OCI-LY3 (cell line): ENCODE results near the gene ZNF740.

Experiments
- H2AFZ ChIP-seq: fragments of 200-600, 300-600 bp; shearing (Covaris generic); 2 replicates; pipeline ENCODE4 v1.6.0; 2014; ENCODE audit warnings: antibody characterized with exemption, low read depth, low read length
- H3K27ac ChIP-seq: fragments of 200-600, 300-600 bp; sonication (generic); 2 replicates; pipeline ENCODE4 v1.5.1; 2014; ENCODE audit warnings: mild to moderate bottlenecking, low read length, moderate library complexity, mixed read lengths
- H3K27me3 ChIP-seq: fragments of 200-600, 300-600 bp; sonication (generic); 2 replicates; pipeline ENCODE4 v1.6.1; 2014; ENCODE audit warnings: low read depth, low read length, mixed read lengths
- H3K36me3 ChIP-seq: fragments of 200-600, 300-600 bp; sonication (generic); replicated peaks from 2 replicates; pipeline ENCODE3; 2014; ENCODE audit warnings: low read depth, low read length, mixed read lengths
- H3K4me1 ChIP-seq: fragments of 300-600, 200-600 bp; sonication (generic); 2 replicates; pipeline ENCODE4 v1.6.1; 2014; ENCODE audit warnings: low read length, mixed read lengths
- H3K4me2 ChIP-seq: fragments of 200-600, 300-600 bp; sonication (generic); 2 replicates; pipeline ENCODE4 v1.6.1; 2014; ENCODE audit warnings: low read length, mixed read lengths
- H3K4me3 ChIP-seq: fragments of 300-600, 200-600 bp; sonication (generic); 2 replicates; pipeline ENCODE4 v1.5.1; 2014; ENCODE audit warnings: antibody characterized with exemption, mild to moderate bottlenecking, low read length, moderate library complexity
- H3K79me2 ChIP-seq: fragments of 300-600, 200-600 bp; shearing (Covaris generic); 2 replicates; pipeline ENCODE4 v1.6.1; 2014; ENCODE audit warnings: mild to moderate bottlenecking, low read length, mixed read lengths
- H3K9ac ChIP-seq: fragments of 300-600, 200-600 bp; shearing (Covaris generic); 2 replicates; pipeline ENCODE4 v1.6.0; 2014; ENCODE audit warnings: mild to moderate bottlenecking, low read length, moderate library complexity
- H3K9me3 ChIP-seq: fragments of 200-600, 300-600 bp; shearing (Covaris generic); 2 replicates; pipeline ENCODE4 v1.6.1; 2014; ENCODE audit warnings: low read length, mixed read lengths; ENCODE audit not compliant: insufficient read depth
- H4K20me1 ChIP-seq: fragments of 200-600, 300-600 bp; sonication (generic); 2 replicates; pipeline ENCODE4 v1.6.1; 2016; ENCODE audit warnings: low read length, mixed read lengths; ENCODE audit not compliant: insufficient read depth
- EZH2phosphoT487 ChIP-seq: fragments of 200-600 bp; shearing (Covaris generic); IDR thresholded peaks from 2 replicates; pipeline ENCODE4 v1.6.1; 2018; ENCODE audit warnings: antibody characterized with exemption, mixed run types, low read depth
- TF ChIP-seq, protein P1 (sequence below): fragments of 200-600, 300-600 bp; sonication (generic); IDR thresholded peaks from 2 replicates; pipeline ENCODE4 v1.5.1; 2014; ENCODE audit warnings: antibody characterized with exemption, low read length, low read depth

The ZNF740 gene

DNA sequence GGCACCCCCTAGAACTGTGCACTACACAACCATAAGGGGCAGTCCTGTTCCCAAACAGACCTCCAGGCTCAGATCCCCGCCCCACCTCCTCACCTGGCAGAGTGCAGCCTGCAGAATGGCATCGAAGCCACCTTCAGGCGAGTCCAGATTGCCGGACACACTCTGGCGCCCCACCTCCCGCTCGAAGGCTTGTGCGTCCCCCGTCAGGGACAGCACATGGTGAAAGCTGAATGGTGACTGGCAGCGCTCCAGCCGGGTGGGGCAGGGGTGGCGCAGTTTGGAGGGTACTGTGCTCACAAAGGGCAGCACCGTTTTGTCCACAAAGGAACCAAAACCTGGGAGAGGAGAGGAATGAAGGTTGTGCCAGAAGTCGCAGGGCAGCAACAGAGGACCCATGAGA is 16.0 kb downstream of the ZNF740 start:
- H3K27ac ChIP-seq, result no peak overlapping the region
- H3K9ac ChIP-seq, result no peak overlapping the region
- no peaks in the 10 kb centered on the region for H3K9me3 ChIP-seq
- H3K4me3 ChIP-seq, result no peak overlapping the region
- peaks cover 30% of the 10 kb centered on the region for H3K4me1 ChIP-seq
- H2AFZ ChIP-seq, result no peak overlapping the region
- H3K36me3 ChIP-seq, result peaks cover 6% of the 10 kb centered on the region
- no peaks in the 10 kb centered on the region for H3K79me2 ChIP-seq
- H3K27me3 ChIP-seq, result no peaks in the 10 kb centered on the region
- TF ChIP-seq EZH2phosphoT487, result no peak
- TF ChIP-seq, protein P1, sequence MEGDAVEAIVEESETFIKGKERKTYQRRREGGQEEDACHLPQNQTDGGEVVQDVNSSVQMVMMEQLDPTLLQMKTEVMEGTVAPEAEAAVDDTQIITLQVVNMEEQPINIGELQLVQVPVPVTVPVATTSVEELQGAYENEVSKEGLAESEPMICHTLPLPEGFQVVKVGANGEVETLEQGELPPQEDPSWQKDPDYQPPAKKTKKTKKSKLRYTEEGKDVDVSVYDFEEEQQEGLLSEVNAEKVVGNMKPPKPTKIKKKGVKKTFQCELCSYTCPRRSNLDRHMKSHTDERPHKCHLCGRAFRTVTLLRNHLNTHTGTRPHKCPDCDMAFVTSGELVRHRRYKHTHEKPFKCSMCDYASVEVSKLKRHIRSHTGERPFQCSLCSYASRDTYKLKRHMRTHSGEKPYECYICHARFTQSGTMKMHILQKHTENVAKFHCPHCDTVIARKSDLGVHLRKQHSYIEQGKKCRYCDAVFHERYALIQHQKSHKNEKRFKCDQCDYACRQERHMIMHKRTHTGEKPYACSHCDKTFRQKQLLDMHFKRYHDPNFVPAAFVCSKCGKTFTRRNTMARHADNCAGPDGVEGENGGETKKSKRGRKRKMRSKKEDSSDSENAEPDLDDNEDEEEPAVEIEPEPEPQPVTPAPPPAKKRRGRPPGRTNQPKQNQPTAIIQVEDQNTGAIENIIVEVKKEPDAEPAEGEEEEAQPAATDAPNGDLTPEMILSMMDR, result no peak
- H4K20me1 ChIP-seq, result no peaks in the 10 kb centered on the region
- no peak overlapping the region for H3K4me2 ChIP-seq

DNA sequence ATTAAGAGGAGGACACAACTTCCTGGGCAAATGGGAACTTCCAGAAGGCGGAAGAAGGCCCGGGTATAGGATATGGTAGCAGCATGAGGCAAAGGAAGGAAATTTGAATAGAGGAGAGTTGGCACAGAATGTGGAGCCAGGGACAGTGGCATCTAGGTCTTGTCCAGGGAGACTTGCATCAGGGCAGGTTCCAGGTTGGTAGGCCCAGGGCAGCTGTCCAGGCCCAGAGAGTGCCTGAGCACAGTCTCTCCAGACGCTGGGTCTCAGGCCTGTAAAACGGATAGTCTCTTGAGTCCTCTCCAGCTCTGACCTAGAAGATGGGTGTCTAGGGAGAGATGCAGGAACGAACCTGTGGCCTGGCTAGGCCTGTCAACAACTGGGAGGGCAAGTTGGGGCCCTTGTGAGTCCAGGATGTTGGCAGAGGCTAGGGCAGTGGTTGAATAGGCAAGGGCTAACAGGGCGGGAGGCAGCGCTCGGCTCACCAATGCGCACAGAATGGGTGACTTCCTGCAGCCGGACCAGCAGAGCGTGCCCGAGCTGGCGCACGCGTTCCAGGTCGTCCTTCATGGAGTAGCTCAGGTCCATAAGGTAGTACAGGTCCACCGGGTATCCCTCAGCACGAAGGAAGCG is 16.6 kb downstream of the ZNF740 start:
- no peak for TF ChIP-seq EZH2phosphoT487
- TF ChIP-seq, protein P1, result no peak
- H3K9ac ChIP-seq, result no peak overlapping the region
- no peak overlapping the region for H2AFZ ChIP-seq
- H3K4me1 ChIP-seq, result peaks cover 32% of the 10 kb centered on the region
- peaks cover 3% of the 10 kb centered on the region for H3K36me3 ChIP-seq
- H4K20me1 ChIP-seq, result no peaks in the 10 kb centered on the region
- no peaks in the 10 kb centered on the region for H3K27me3 ChIP-seq
- no peaks in the 10 kb centered on the region for H3K9me3 ChIP-seq
- H3K79me2 ChIP-seq, result no peaks in the 10 kb centered on the region
- H3K27ac ChIP-seq, result no peak overlapping the region
- peak overlapping the region; percentile 67 for H3K4me3 ChIP-seq
- peak overlapping the region; percentile 49 for H3K4me2 ChIP-seq

DNA sequence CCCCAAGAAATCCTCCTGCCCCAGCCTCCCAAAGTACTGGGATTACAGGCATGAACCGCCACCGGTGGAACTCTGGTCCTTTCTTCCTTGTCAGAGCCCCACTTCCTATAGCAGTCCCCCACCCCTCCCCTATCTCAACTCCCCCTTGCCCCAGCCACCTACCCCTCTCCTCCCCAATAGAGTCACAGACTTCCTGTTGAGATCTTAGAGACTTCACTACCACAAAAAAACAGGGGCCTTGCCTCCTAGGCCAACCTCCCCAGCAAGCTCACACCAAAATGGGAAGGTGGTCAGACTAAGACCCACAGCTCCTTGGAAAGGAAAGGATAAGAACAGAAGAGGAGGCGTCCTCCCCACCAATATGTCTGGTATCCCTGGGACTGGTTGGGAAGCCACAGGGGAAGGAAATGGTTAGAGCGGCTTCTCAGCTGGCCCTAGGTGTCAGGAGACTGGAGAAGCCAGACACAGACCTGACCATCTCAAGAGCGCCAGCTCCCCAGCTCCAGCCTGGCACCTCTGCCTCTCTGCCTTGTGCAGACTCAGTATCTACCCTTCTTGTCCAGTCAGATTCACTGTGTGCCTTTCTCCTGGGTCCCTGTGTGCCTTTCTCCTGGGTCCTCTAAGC is 18.1 kb downstream of the ZNF740 start:
- Histone ChIP-seq H2AFZ (no peak overlapping the region), H3K36me3 (no peaks in the 10 kb centered on the region), H3K4me1 (peaks cover 32% of the 10 kb centered on the region), H3K4me3 (no peak overlapping the region), H3K79me2 (no peaks in the 10 kb centered on the region), H3K27ac (no peak overlapping the region), H3K9ac (no peak overlapping the region), H3K4me2 (peak overlapping the region; percentile 69), H4K20me1 (no peaks in the 10 kb centered on the region), H3K9me3 (no peaks in the 10 kb centered on the region), H3K27me3 (no peaks in the 10 kb centered on the region)
- no peak for TF ChIP-seq EZH2phosphoT487
- TF ChIP-seq, protein P1, result no peak

DNA sequence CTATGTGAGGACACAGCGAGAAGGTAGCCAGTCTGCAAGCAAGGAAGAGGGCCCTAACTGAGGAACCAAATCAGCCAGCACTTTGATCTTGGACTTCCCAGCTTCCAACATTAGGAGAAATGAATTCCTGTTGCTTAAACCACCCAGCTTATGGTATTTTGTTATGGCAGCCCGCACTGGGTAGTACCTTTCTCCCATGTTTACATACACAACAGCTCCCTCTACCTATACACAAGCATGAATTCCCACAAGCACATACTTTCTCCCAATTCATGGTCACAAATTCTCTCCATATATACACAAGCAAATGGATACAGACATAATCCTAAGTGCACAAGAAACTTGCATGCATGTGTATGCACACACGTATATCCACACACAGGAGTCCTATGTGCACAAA is 19.2 kb downstream of the ZNF740 start:
- no peak overlapping the region for H3K27ac ChIP-seq
- H3K9ac ChIP-seq, result no peak overlapping the region
- peak overlapping the region; percentile 68 for H3K4me2 ChIP-seq
- no peaks in the 10 kb centered on the region for H3K9me3 ChIP-seq
- TF ChIP-seq, protein P1, result no peak
- no peak for TF ChIP-seq EZH2phosphoT487
- no peaks in the 10 kb centered on the region for H3K36me3 ChIP-seq
- H3K79me2 ChIP-seq, result no peaks in the 10 kb centered on the region
- H3K4me1 ChIP-seq, result peaks cover 38% of the 10 kb centered on the region
- no peak overlapping the region for H3K4me3 ChIP-seq
- no peaks in the 10 kb centered on the region for H4K20me1 ChIP-seq
- no peak overlapping the region for H2AFZ ChIP-seq
- H3K27me3 ChIP-seq, result 0 out of 2 replicates have a peak, but pooled peaks cover 3% of the 10 kb centered on the region
